ENCODE results near the gene AOAH.

DNA sequence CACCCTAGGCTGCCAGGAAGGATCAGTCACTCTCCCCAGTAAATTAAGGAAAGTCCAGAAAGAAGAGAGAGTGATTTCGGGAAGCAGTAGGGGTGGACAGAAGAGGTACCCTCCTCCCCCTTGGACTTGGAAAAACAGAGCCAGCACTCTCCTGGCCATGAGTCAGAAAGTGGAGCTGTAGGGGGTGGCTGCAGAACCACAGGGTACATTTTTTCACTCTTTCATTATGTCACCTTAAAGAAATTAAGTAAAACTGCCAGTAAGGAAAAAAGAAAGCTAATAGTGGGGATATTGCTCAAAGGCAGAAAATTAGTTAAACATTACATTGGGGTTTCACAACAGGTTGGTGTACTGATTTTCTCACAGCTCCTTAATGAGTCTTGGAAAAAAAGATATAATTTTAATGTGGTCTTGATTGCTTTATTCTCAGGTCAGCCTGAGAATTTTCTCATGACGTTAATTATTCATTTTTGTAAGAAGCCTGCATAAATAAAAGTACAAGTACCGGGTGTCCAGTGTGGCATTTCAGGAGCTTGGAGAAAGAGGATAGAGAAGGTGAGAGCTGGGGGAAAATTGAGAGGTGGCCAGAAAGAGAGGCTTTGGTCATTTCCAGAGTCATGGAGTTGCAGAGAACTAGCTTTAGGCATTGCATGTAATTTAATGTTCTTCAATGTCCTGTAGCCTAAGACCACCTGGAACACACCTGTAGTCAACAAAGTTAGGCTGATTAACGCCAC is 23.2 kb upstream of the AOAH start:
- no peak for TF ChIP-seq EZH2 (IDR thresholded peaks at IDR 0.05)
- TF ChIP-seq, protein P1, sequence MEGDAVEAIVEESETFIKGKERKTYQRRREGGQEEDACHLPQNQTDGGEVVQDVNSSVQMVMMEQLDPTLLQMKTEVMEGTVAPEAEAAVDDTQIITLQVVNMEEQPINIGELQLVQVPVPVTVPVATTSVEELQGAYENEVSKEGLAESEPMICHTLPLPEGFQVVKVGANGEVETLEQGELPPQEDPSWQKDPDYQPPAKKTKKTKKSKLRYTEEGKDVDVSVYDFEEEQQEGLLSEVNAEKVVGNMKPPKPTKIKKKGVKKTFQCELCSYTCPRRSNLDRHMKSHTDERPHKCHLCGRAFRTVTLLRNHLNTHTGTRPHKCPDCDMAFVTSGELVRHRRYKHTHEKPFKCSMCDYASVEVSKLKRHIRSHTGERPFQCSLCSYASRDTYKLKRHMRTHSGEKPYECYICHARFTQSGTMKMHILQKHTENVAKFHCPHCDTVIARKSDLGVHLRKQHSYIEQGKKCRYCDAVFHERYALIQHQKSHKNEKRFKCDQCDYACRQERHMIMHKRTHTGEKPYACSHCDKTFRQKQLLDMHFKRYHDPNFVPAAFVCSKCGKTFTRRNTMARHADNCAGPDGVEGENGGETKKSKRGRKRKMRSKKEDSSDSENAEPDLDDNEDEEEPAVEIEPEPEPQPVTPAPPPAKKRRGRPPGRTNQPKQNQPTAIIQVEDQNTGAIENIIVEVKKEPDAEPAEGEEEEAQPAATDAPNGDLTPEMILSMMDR (IDR thresholded peaks at IDR 0.05), result no peak

All from neural progenitor cell (in vitro differentiated cells).